A549 treated with GW870086 at 1 μM for 4 hours (cell line): ENCODE results near the gene CFAP20. TPM values are rescaled to one million over a fixed set of nuclear protein-coding genes. Genes with fewer than 3 reads are reported as not detected.

Experiments
- total RNA-seq: library from RNA; stranded (reverse); fragments of 200-300 nt; extraction: Qiagen RNA extraction; gene quantifications from 5 replicates; pipeline ENCODE4 v1.2.3, GENCODE V29; 2022; ENCODE audit warnings: low read depth

The CFAP20 gene
- 49.1 to 55.9 TPM (median 53.2 TPM) in 5 replicates for total RNA-seq

GRCh38 chr16:58129097-58129936 lies at the start of gene CFAP20:
Gene CFAP20 (minus strand): TSS chr16:58129381. CDS start chr16:58129115, 266 bp downstream.

Other genes with a start within 250 kb of the CFAP20 start
- 0.03 to 0.09 TPM (median 0.08 TPM) in 4 of 5 replicates, not detected in the other for gene CNGB1, start 158.3 kb downstream of the CFAP20 start, total RNA-seq
- gene ZNF319, start 128.7 kb downstream of the CFAP20 start, total RNA-seq: 10.2 to 14.9 TPM (median 13.9 TPM) in 5 replicates
- gene USB1, start 128.0 kb downstream of the CFAP20 start, total RNA-seq: 80.5 to 90.6 TPM (median 86.0 TPM) in 5 replicates
- gene MMP15, start 103.6 kb downstream of the CFAP20 start, total RNA-seq: 28.0 to 37.2 TPM (median 34.7 TPM) in 5 replicates
- gene CSNK2A2, start 68.7 kb upstream of the CFAP20 start, total RNA-seq: 49.0 to 61.7 TPM (median 53.8 TPM) in 5 replicates
- gene PRSS54, start 165.6 kb upstream of the CFAP20 start, total RNA-seq: not detected in 5 replicates